CD14-positive monocyte (primary cell): ENCODE data around the gene RD3L. TPM values are rescaled to one million over a fixed set of nuclear protein-coding genes. Genes with fewer than 3 reads are reported as not detected.

Experiments used
- DNase-seq, 3 donors: peaks; one replicate each; pipeline ENCODE4 v3.0.0-alpha.2; 2011 to 2022
- H2AFZ ChIP-seq: 2 replicates; pipeline ENCODE4 v1.6.0; 2012; ENCODE audit warnings: mild to moderate bottlenecking, low read depth, low read length, inconsistent platforms; ENCODE audit not compliant: insufficient read depth, poor library complexity, severe bottlenecking
- H3K27ac ChIP-seq, 2 donors: 1 replicate in 1 of 2; 2 replicates in 1 of 2; pipeline ENCODE4 v1.5.1; 2012 to 2013; ENCODE audit warnings: low read length in 2 of 2, control low read depth in 1 of 2, inconsistent platforms in 1 of 2, low read depth in 1 of 2, mild to moderate bottlenecking in 1 of 2
- H3K27me3 ChIP-seq, 2 donors: one replicate each; pipeline versions ENCODE4 v1.6.0 to v1.6.1; 2011 to 2013; ENCODE audit warnings: low read length in 2 of 2; ENCODE audit not compliant: control insufficient read depth in 2 of 2, insufficient read depth in 2 of 2
- H3K36me3 ChIP-seq, 2 donors: replicated peaks in 1 of 2; 1 replicate in 1 of 2; 2 replicates in 1 of 2; pipeline versions ENCODE4 v1.5.1 to v1.6.1; 2012 to 2013; ENCODE audit warnings: low read length in 2 of 2, control low read depth in 1 of 2, inconsistent platforms in 1 of 2, mild to moderate bottlenecking in 1 of 2; ENCODE audit not compliant: insufficient read depth in 2 of 2, control insufficient read depth in 1 of 2
- H3K4me1 ChIP-seq, 2 donors: 1 replicate in 1 of 2; 2 replicates in 1 of 2; pipeline versions ENCODE4 v1.5.1 to v1.6.1; 2012 to 2013; ENCODE audit warnings: low read length in 2 of 2, control low read depth in 1 of 2, inconsistent platforms in 1 of 2, mild to moderate bottlenecking in 1 of 2, moderate library complexity in 1 of 2; ENCODE audit not compliant: insufficient read depth in 2 of 2, control insufficient read depth in 1 of 2
- H3K4me2 ChIP-seq: replicated peaks from 2 replicates; pipeline ENCODE3; 2012; ENCODE audit warnings: low read length, moderate library complexity, mild to moderate bottlenecking; ENCODE audit not compliant: poor library complexity, severe bottlenecking; ENCODE audit errors: extremely low read depth
- H3K4me3 ChIP-seq, 3 experiments: fragments of 200-600 bp in 1 of 3; sonication (generic) in 1 of 3; replicated peaks in 1 of 3; 1 replicate in 2 of 3; 2 replicates in 1 of 3; pipeline ENCODE4 v1.5.1; 2011 to 2013; ENCODE audit warnings: low read length in 3 of 3, mild to moderate bottlenecking in 3 of 3, control low read depth in 2 of 3, low read depth in 2 of 3, inconsistent platforms in 1 of 3, moderate library complexity in 1 of 3
- H3K79me2 ChIP-seq: 2 replicates; pipeline ENCODE4 v1.6.0; 2012; ENCODE audit warnings: mild to moderate bottlenecking, control low read depth, inconsistent platforms, low read length, moderate library complexity; ENCODE audit not compliant: insufficient read depth
- H3K9ac ChIP-seq: 2 replicates; pipeline ENCODE4 v1.6.0; 2017; ENCODE audit warnings: low read length, mild to moderate bottlenecking; ENCODE audit not compliant: insufficient read depth, poor library complexity, severe bottlenecking
- H3K9me3 ChIP-seq, 2 donors: replicated peaks in 1 of 2; 1 replicate in 1 of 2; 2 replicates in 1 of 2; pipeline versions ENCODE4 v1.5.1 to v1.6.1; 2012 to 2013; ENCODE audit warnings: low read length in 2 of 2, control low read depth in 1 of 2; ENCODE audit not compliant: control insufficient read depth in 1 of 2, insufficient read depth in 1 of 2
- H4K20me1 ChIP-seq: 2 replicates; pipeline ENCODE4 v1.6.0; 2012; ENCODE audit warnings: mild to moderate bottlenecking, low read length, control low read depth, moderate library complexity; ENCODE audit not compliant: insufficient read depth
- H3K27ac Mint-ChIP-seq, 7 donors: one replicate each; pipeline ENCODE4 v1.8.0; 2020; ENCODE audit warnings: mild to moderate bottlenecking in 7 of 7, mixed read lengths in 7 of 7, moderate library complexity in 6 of 7, inconsistent platforms in 2 of 7
- H3K27me3 Mint-ChIP-seq, 3 donors: one replicate each; pipeline ENCODE4 v1.8.0; 2021 to 2022; ENCODE audit warnings: low read depth in 3 of 3, mild to moderate bottlenecking in 3 of 3, mixed read lengths in 3 of 3, moderate library complexity in 3 of 3, inconsistent platforms in 1 of 3
- H3K36me3 Mint-ChIP-seq, 2 donors: one replicate each; pipeline ENCODE4 v1.8.0; 2020; ENCODE audit warnings: mixed read lengths in 2 of 2, inconsistent platforms in 1 of 2, mild to moderate bottlenecking in 1 of 2
- H3K4me1 Mint-ChIP-seq: one replicate; pipeline ENCODE4 v1.8.0; 2020; ENCODE audit warnings: mild to moderate bottlenecking, mixed read lengths
- H3K4me3 Mint-ChIP-seq, 2 donors: one replicate each; pipeline ENCODE4 v1.8.0; 2020; ENCODE audit warnings: mild to moderate bottlenecking in 2 of 2, mixed read lengths in 2 of 2, moderate library complexity in 1 of 2
- H3K9me3 Mint-ChIP-seq, 7 donors: one replicate each; pipeline ENCODE4 v1.8.0; 2020 to 2022; ENCODE audit warnings: mixed read lengths in 7 of 7, mild to moderate bottlenecking in 6 of 7, moderate library complexity in 6 of 7, inconsistent platforms in 2 of 7
- WGBS: methylation state at CpG from one replicate; pipeline ENCODE4 v1.1.5; 2013; ENCODE audit warnings: missing lambda C conversion rate; ENCODE audit not compliant: insufficient coverage; 5-methylcytosine and 5-hydroxymethylcytosine counted together
- intact Hi-C, 2 donors: fragments of 100-400 bp; cut with micrococcal nuclease; formaldehyde crosslinking; loops; one replicate each; pipeline versions ENCODE4 v1.15.0 to v1.15.1; 2023
- polyA plus RNA-seq, 3 donors: library from polyadenylated mRNA; depleted of rRNA in 1 of 3; unstranded in 2 of 3; stranded (reverse) in 1 of 3; fragments of 300-500 nt in 2 of 3; fragments of >200 nt in 1 of 3; fragmentation: Illumina TruSeq in 2 of 3; gene quantifications; 1 replicate in 2 of 3; 2 replicates in 1 of 3; pipeline ENCODE4 v1.2.3, GENCODE V29; 2012 to 2021
- TF ChIP-seq, protein P1 (sequence below): fragments of 200-600 bp; IDR thresholded peaks from one replicate; pipeline ENCODE4 v1.8.0; 2022; ENCODE audit warnings: antibody characterized with exemption, mild to moderate bottlenecking

RD3L gene
- polyA plus RNA-seq, 3 donors = not detected

DNA sequence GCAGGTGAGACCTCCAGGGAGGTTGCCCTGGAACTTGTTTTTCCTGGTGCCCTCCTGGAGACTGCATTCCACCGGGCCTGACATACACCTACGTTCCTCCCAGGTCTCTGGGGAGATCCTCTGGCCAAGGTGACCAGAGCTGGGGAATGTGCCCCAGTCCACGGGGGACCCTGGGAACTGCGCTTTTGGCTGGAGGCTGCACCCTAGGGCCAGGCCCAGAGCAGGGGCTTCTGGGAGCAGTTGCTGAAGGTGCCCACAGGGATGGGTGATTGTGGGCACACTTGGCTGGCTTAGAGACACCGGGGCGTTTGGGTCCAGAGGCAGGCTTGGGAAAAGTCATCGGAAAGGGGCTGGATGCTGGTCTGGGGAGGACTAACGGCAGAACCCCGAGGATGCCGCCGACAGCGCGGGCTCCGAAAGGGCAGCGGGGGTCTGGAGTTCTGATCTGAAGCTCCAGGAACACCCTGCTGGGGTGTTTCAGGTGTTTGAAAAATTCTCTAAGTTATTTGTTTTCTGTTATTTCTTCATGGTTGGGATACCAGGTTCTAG is 50.6 kb downstream of the RD3L start:
- peaks cover 5% of the 10 kb centered on the region in 2 donors for H3K9me3 ChIP-seq
- TF ChIP-seq, protein P1, sequence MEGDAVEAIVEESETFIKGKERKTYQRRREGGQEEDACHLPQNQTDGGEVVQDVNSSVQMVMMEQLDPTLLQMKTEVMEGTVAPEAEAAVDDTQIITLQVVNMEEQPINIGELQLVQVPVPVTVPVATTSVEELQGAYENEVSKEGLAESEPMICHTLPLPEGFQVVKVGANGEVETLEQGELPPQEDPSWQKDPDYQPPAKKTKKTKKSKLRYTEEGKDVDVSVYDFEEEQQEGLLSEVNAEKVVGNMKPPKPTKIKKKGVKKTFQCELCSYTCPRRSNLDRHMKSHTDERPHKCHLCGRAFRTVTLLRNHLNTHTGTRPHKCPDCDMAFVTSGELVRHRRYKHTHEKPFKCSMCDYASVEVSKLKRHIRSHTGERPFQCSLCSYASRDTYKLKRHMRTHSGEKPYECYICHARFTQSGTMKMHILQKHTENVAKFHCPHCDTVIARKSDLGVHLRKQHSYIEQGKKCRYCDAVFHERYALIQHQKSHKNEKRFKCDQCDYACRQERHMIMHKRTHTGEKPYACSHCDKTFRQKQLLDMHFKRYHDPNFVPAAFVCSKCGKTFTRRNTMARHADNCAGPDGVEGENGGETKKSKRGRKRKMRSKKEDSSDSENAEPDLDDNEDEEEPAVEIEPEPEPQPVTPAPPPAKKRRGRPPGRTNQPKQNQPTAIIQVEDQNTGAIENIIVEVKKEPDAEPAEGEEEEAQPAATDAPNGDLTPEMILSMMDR = no peak
- Mint-ChIP-seq H3K36me3 (no peaks in the 10 kb centered on the region), H3K4me1 (no peaks in the 10 kb centered on the region), H3K27ac (no peak overlapping the region), H3K4me3 (no peak overlapping the region), H3K9me3 (peaks cover 0 to 4% (median 3%) of the 10 kb centered on the region in 7 donors), H3K27me3 (peaks cover 0 to 3% (median 1%) of the 10 kb centered on the region in 3 donors)
- no peaks in the 10 kb centered on the region for H3K4me1 ChIP-seq
- no peaks in the 10 kb centered on the region for H3K27me3 ChIP-seq
- H3K4me2 ChIP-seq = no peak overlapping the region
- 97% methylated on average over 13 of the region's 15 CpGs for WGBS
- no peak overlapping the region for H3K27ac ChIP-seq
- H3K9ac ChIP-seq = no peak overlapping the region
- intact Hi-C loops = no loop called here
- no peak overlapping the region for H2AFZ ChIP-seq
- no peaks in the 10 kb centered on the region for H4K20me1 ChIP-seq
- no peaks in the 10 kb centered on the region for H3K36me3 ChIP-seq
- no peaks in the 10 kb centered on the region for H3K79me2 ChIP-seq
- DNase-seq = no peak
- H3K4me3 ChIP-seq = no peak overlapping the region

DNA sequence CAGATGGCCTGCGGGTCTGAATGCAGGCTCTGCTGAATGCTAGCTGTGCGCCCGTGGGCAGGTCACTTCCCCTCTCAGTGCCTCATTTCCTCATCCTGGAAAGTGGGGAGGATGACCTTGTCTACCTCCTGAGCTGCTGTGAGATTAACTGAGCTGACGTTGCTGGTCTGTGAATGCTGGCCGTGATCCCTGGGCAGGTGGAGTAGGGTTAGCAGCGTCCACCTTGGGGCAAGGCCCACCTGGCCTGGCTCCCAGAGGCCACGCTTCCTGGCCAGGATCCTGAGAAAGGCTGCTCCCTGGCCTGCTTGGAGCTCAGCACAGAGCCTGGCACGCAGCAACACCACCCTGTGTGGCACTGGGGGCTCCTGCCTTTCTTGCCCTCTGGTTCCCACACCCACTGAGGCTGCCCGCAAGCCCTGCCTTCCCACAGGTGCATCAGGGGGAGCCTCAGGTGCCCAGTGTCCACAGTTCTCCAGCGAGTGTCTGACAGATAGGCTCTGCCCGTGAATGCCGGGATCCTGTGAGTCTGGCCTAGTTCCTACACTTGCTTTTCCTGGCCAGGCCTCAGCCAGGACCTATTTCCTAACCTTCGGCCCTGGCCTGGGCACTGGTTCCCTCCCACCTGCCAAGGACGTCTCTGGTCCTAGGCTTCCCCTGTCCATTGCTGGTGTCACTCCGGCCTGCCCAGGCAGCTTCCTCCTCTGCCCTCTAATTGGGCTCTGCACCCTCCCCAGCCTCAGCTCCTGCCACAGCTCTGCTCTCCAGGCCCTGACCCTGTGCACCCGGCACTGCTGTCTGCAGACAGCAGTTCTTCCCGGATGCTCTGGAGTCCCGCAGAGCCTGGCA is 51.3 kb downstream of the RD3L start:
- no peak overlapping the region for H3K27ac Mint-ChIP-seq
- no peak overlapping the region for H2AFZ ChIP-seq

More for the DNA sequence above, 51.3 kb downstream of the RD3L start:
- TF ChIP-seq, protein P1 = no peak
- Histone ChIP-seq H3K36me3 (no peaks in the 10 kb centered on the region), H3K4me1 (no peaks in the 10 kb centered on the region), H3K4me3 (no peak overlapping the region), H3K9ac (no peak overlapping the region), H3K27me3 (no peaks in the 10 kb centered on the region), H4K20me1 (no peaks in the 10 kb centered on the region), H3K27ac (no peak overlapping the region), H3K9me3 (no peaks in the 10 kb centered on the region), H3K79me2 (no peaks in the 10 kb centered on the region), H3K4me2 (no peak overlapping the region)
- Mint-ChIP-seq H3K4me3 (no peak overlapping the region), H3K4me1 (no peaks in the 10 kb centered on the region), H3K36me3 (no peaks in the 10 kb centered on the region), H3K9me3 (no peaks in the 10 kb centered on the region), H3K27me3 (peaks cover 0 to 6% (median 3%) of the 10 kb centered on the region in 3 donors)
- intact Hi-C loops = no loop called here
- no peak for DNase-seq
- WGBS = 91% methylated on average over 16 of the region's 18 CpGs

Other genes starting within 250 kb of the RD3L start
- gene XRCC3, start 227.1 kb downstream of the RD3L start, polyA plus RNA-seq = 1 to 10 TPM in 2 of 3 donors, under 1 TPM in 1; 0.66 to 8.1 (median 2.0) TPM
- 10 to 100 TPM; 22.1 to 36.5 (median 33.1) TPM for gene ZFYVE21, start 226.7 kb downstream of the RD3L start, polyA plus RNA-seq
- gene PPP1R13B, start 95.0 kb downstream of the RD3L start, polyA plus RNA-seq = 1 to 10 TPM in 1 of 3 donors, under 1 TPM in 2; 0.48 to 1.1 (median 0.99) TPM
- gene TDRD9, start 14.1 kb downstream of the RD3L start, polyA plus RNA-seq = 10 to 100 TPM in 2 of 3 donors, 1 to 10 TPM in 1; 7.6 to 12.1 (median 11.8) TPM
- under 1 TPM in 1 of 3 donors, not detected in 2; 0.01 TPM for gene ASPG, start 143.2 kb upstream of the RD3L start, polyA plus RNA-seq
- gene KIF26A, start 196.1 kb upstream of the RD3L start, polyA plus RNA-seq = not detected